Panc1 (cell line): Measurements from ENCODE around the gene EME1.

ENCODE experiments used
- CTCF ChIP-seq: fragments of 450-650 bp; IDR thresholded peaks from 2 replicates; pipeline ENCODE4 v1.5.1; 2017; ENCODE audit warnings: mild to moderate bottlenecking
- REST ChIP-seq, 2 experiments: IDR thresholded peaks; 2 replicates each; pipeline ENCODE4 v1.6.1; 2011 to 2012; ENCODE audit warnings: low read depth in 2 of 2, control low read depth in 1 of 2, low read length in 1 of 2, mild to moderate bottlenecking in 1 of 2, moderate library complexity in 1 of 2; ENCODE audit not compliant: insufficient read depth in 1 of 2

GRCh38 chr17:50344731-50345365 is 28.2 kb upstream of the EME1 start:
- TF ChIP-seq CTCF (no peak), REST (IDR thresholded peaks at IDR 0.05; ENCODE audit: insufficient read depth in 1 of 2, low read depth in 2 of 2, low read length in 1 of 2) (no peak)
